Endothelial cell of umbilical vein (primary cell): ENCODE results near the gene SEBOX. TPM values are rescaled to one million over a fixed set of nuclear protein-coding genes. Genes with fewer than 3 reads are reported as not detected.

Source experiments
- BruUV-seq: library from RNA; stranded (reverse); fragments of 400-500 nt; replicated peaks from 2 replicates; lab custom pipeline; 2021; lab: Mats Ljungman, UMichigan
- CTCF ChIA-PET: fragments of 300-600, 350-600 bp; sonication (Branson Sonifier 250); formaldehyde crosslinking; loops from one replicate; lab custom pipeline; 2021; ENCODE audit warnings: antibody characterized with exemption, inconsistent platforms; lab: Charles Lee
- POLR2A ChIA-PET: fragments of 300-600, 350-600 bp; sonication (Branson Sonifier 250); formaldehyde crosslinking; loops from one replicate; lab custom pipeline; 2021; ENCODE audit warnings: antibody characterized with exemption, inconsistent platforms; lab: Charles Lee
- DNase-seq: peaks from one replicate; pipeline ENCODE4 v3.0.0-alpha.2; 2011; ENCODE audit warnings: low read depth, low spot score
- FAIRE-seq: peaks from 2 replicates; lab custom pipeline; 2011; peaks lifted over from hg19 to GRCh38; lab: Jason Lieb, UNC
- H2AFZ ChIP-seq: 2 replicates; pipeline ENCODE4 v1.6.0; 2012; ENCODE audit warnings: low read depth, low read length, control low read depth, inconsistent platforms
- H3K27ac ChIP-seq: 2 replicates; pipeline ENCODE4 v1.5.1; 2011; ENCODE audit warnings: low read depth, mild to moderate bottlenecking, control low read depth, low read length, moderate library complexity; ENCODE audit not compliant: insufficient read depth
- H3K27me3 ChIP-seq, 2 experiments: 2 replicates each; pipeline versions ENCODE4 v1.6.0 to v1.6.1; 2011; ENCODE audit warnings: low read length in 2 of 2, mixed read lengths in 1 of 2; ENCODE audit not compliant: control insufficient read depth in 2 of 2, insufficient read depth in 2 of 2
- H3K36me3 ChIP-seq, 2 experiments: 2 replicates in 1 of 2; 3 replicates in 1 of 2; pipeline ENCODE4 v1.5.1; 2011; ENCODE audit warnings: low read length in 2 of 2, mild to moderate bottlenecking in 1 of 2, moderate library complexity in 1 of 2; ENCODE audit not compliant: control insufficient read depth in 2 of 2, insufficient read depth in 2 of 2; ENCODE audit errors: extremely low read depth in 1 of 2
- H3K4me1 ChIP-seq: 3 replicates; pipeline ENCODE4 v1.5.1; 2011; ENCODE audit warnings: mild to moderate bottlenecking, low read length; ENCODE audit not compliant: control insufficient read depth, insufficient read depth; ENCODE audit errors: extremely low read depth
- H3K4me2 ChIP-seq: 2 replicates; pipeline ENCODE4 v1.6.1; 2011; ENCODE audit warnings: low read length, control low read depth, mixed read lengths; ENCODE audit not compliant: insufficient read depth
- H3K4me3 ChIP-seq, 3 experiments: fragments of 200-600 bp in 1 of 3; sonication (generic), shearing (Covaris generic) in 1 of 3; replicated peaks in 1 of 3; 2 replicates each; pipeline ENCODE4 v1.5.1; 2011 to 2016; ENCODE audit warnings: control low read depth in 3 of 3, low read length in 3 of 3, mild to moderate bottlenecking in 2 of 3, inconsistent platforms in 1 of 3, low read depth in 1 of 3, moderate library complexity in 1 of 3; ENCODE audit not compliant: insufficient read depth in 1 of 3
- H3K79me2 ChIP-seq: 2 replicates; pipeline ENCODE4 v1.6.0; 2012; ENCODE audit warnings: low read length, inconsistent platforms; ENCODE audit not compliant: control insufficient read depth, insufficient read depth
- H3K9ac ChIP-seq: replicated peaks from 2 replicates; pipeline ENCODE3; 2011; ENCODE audit warnings: low read length, control low read depth; ENCODE audit not compliant: insufficient read depth; ENCODE audit errors: extremely low read depth
- H3K9me1 ChIP-seq: replicated peaks from 3 replicates; pipeline ENCODE4 v1.6.0; 2011; ENCODE audit warnings: mild to moderate bottlenecking, low read length; ENCODE audit not compliant: control insufficient read depth, insufficient read depth; ENCODE audit errors: extremely low read depth
- H3K9me3 ChIP-seq: replicated peaks from 2 replicates; pipeline ENCODE4 v1.5.1; 2012; ENCODE audit warnings: low read length, inconsistent platforms; ENCODE audit not compliant: control insufficient read depth, insufficient read depth
- H4K20me1 ChIP-seq: replicated peaks from 2 replicates; pipeline ENCODE3; 2011; ENCODE audit warnings: mild to moderate bottlenecking, low read length; ENCODE audit not compliant: control insufficient read depth, insufficient read depth; ENCODE audit errors: extremely low read depth
- CTCF ChIP-seq, 2 donors: IDR thresholded peaks; 1 replicate in 1 of 2; 2 replicates in 1 of 2; pipeline ENCODE4 v1.5.1; 2011; ENCODE audit warnings: low read length in 2 of 2, mild to moderate bottlenecking in 2 of 2, moderate library complexity in 2 of 2, control low read depth in 1 of 2, inconsistent platforms in 1 of 2, low read depth in 1 of 2; ENCODE audit not compliant: insufficient read depth in 1 of 2; ENCODE audit errors: extremely low read depth in 1 of 2
- EZH2 ChIP-seq: IDR thresholded peaks from 2 replicates; pipeline ENCODE4 v1.6.1; 2012; ENCODE audit warnings: borderline replicate concordance, low read depth, mild to moderate bottlenecking, moderate library complexity, low read length, inconsistent platforms; ENCODE audit not compliant: severe bottlenecking
- FOS ChIP-seq: IDR thresholded peaks from 2 replicates; pipeline ENCODE4 v1.6.1; 2011; ENCODE audit warnings: mild to moderate bottlenecking, low read length, moderate library complexity, borderline replicate concordance; ENCODE audit not compliant: insufficient read depth
- GATA2 ChIP-seq: IDR thresholded peaks from 2 replicates; pipeline ENCODE4 v1.7.0; 2011; ENCODE audit warnings: low read depth, mild to moderate bottlenecking, moderate library complexity, mixed read lengths, low read length; ENCODE audit not compliant: insufficient read length, insufficient read depth
- MAX ChIP-seq: IDR thresholded peaks from 2 replicates; pipeline ENCODE4 v1.6.1; 2011; ENCODE audit not compliant: insufficient read depth, insufficient read length
- MYC ChIP-seq: IDR thresholded peaks from one replicate; pipeline ENCODE4 v1.6.1; 2011; ENCODE audit warnings: mild to moderate bottlenecking, low read depth, low read length
- POLR2A ChIP-seq: IDR thresholded peaks from 2 replicates; pipeline ENCODE4 v1.6.1; 2012; ENCODE audit warnings: low read depth, mild to moderate bottlenecking, control low read depth, low read length
- POLR2AphosphoS5 ChIP-seq: IDR thresholded peaks from 2 replicates; pipeline ENCODE4 v1.6.1; 2012; ENCODE audit warnings: low read depth, mild to moderate bottlenecking, control low read depth, low read length, moderate library complexity; ENCODE audit not compliant: insufficient read depth
- dilution Hi-C: fragments of 300-500 bp; cut with MboI; formaldehyde crosslinking; loops from one replicate; pipeline ENCODE4 v1.15.0; 2019; ENCODE audit warnings: low sequenced_read_pairs; ENCODE audit not compliant: extremely low pct_ligation_motif_present
- intact Hi-C: fragments of 100-400 bp; cut with micrococcal nuclease; formaldehyde crosslinking; loops from one replicate; pipeline ENCODE4 v1.10.0; 2022
- polyA plus RNA-seq, 4 experiments: library from polyadenylated mRNA; depleted of rRNA in 3 of 4; stranded (reverse) in 3 of 4; unstranded in 1 of 4; fragments of >200 nt; gene quantifications; 2 replicates each; pipeline versions ENCODE4 v1.2.1 to v1.2.3, GENCODE V29; 2011 to 2012; ENCODE audit warnings: missing spikeins in 1 of 4
- total RNA-seq: library from RNA; stranded (reverse); gene quantifications from 2 replicates; pipeline ENCODE4 v1.2.3, GENCODE V29; 2021

The SEBOX gene
- total and polyA plus RNA-seq, 2 donors (not counting 3 experiments of a cell fraction or from before 2014, with no cell fraction given): not detected

GRCh38 chr17:28326114-28326513, 38.9 kb downstream of the SEBOX start:
- no peak for FAIRE-seq

More at GRCh38 chr17:28326114-28326513, 38.9 kb downstream of the SEBOX start:
- no peaks in the 10 kb centered on the region for H3K27me3 ChIP-seq
- TF ChIP-seq MYC: no peak
- no peak for TF ChIP-seq POLR2AphosphoS5
- TF ChIP-seq POLR2A: no peak
- TF ChIP-seq FOS: no peak
- TF ChIP-seq MAX: no peak
- no peak for TF ChIP-seq CTCF (IDR thresholded peaks at IDR 0.05; ENCODE audit: extremely low read depth in 1 of 2, insufficient read depth in 1 of 2, low read depth in 1 of 2, low read length in 2 of 2)
- no peak for TF ChIP-seq EZH2
- TF ChIP-seq GATA2: no peak
- H3K4me3 ChIP-seq: no peak overlapping the region
- no peaks in the 10 kb centered on the region for H3K4me1 ChIP-seq
- POLR2A ChIA-PET: no interaction called here
- peaks cover 19% of the 10 kb centered on the region for H3K79me2 ChIP-seq
- no TSS peak for BruUV-seq
- no peak overlapping the region for H3K9ac ChIP-seq
- no peak overlapping the region for H3K27ac ChIP-seq
- H3K36me3 ChIP-seq: peaks cover 13 to 16% of the 10 kb centered on the region in 2 experiments
- H4K20me1 ChIP-seq: no peaks in the 10 kb centered on the region
- dilution Hi-C loops (no loop called here), intact Hi-C loops (no loop called here)
- no peak overlapping the region for H2AFZ ChIP-seq
- DNase-seq: no peak
- H3K9me3 ChIP-seq: no peaks in the 10 kb centered on the region
- CTCF ChIA-PET: interaction anchor here (1.1 kb wide), 1 partner anchor 521 kb away, joined by 4 read pairs; no protein-coding TSS in a partner anchor
- no peak overlapping the region for H3K4me2 ChIP-seq
- H3K9me1 ChIP-seq: no peaks in the 10 kb centered on the region
